Suppressor macrophage (primary cell): ENCODE results near the gene CPM.

ENCODE experiments used
- DNase-seq, 4 experiments: peaks; one replicate each; pipeline ENCODE4 v3.0.0-alpha.2; 2020 to 2022

The CPM gene

DNA sequence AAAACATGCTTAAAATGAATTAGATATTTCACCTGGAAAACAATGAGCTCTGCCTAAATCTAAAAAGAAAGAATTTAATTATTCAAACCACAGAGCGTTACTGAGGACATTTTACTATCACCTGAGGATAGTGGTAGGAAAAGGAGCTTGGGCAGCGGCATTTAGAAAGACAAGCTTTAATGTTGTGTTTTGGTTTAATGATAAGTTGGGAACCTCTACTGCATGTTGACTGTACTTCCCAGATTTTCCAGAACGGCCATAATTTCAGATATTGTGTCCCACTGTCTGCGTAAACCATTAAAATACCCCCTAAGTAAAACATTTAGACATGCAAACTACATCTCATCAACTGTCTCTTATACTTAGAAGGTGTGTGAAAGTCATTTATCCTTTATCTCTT is 55.4 kb downstream of the CPM start:
- DNase-seq: no peak

- no peak for DNase-seq
These were observed 56.5 kb downstream of the CPM start for GRCh38 chr12:68876461-68876860.

GRCh38 chr12:68873316-68873715 is 59.7 kb downstream of the CPM start:
- no peak for DNase-seq

GRCh38 chr12:68871921-68872320 is 61.0 kb downstream of the CPM start:
- DNase-seq: peak; percentile 23 to 50 (median 38)

GRCh38 chr12:68871396-68871795 is 61.6 kb downstream of the CPM start:
- no peak for DNase-seq

GRCh38 chr12:68870443-68870842 is 62.5 kb downstream of the CPM start:
- no peak for DNase-seq

- DNase-seq: no peak
These were observed 63.0 kb downstream of the CPM start for GRCh38 chr12:68870011-68870410.

DNA sequence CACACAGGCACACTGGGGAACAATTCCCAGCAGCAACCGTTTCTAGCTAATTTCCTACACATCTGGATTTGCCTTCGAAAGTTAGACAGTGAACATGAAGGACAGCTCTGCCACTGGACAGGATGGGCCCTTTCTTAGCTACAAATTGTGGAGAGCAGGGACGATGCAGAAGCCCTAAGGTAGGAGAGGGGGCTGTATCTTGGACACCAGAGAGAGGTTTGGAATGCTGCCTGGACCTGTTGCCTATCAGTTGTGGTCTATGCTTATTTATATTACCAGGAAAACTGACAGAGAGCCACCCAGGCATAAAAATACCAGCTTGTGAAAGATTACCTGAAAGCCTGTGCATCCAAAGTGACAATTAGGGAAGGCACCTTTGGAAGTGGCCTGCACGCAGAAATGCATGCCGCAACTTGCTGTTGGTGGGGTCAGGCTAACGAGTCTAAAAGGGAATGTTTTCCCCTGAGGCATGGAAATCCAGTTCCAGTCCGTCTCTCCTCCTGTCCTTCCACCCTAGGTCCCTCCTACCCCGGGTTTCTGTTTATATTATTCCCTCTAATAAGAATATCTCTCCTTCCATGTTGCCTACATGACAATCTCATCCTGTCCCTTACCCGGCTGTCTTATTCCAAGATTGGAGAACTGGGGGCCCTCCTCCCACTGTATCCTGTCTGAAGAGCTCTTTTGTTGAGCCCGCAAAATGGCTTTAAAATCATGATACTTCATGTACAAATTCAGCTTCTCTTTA is 64.8 kb downstream of the CPM start:
- no peak for DNase-seq

DNA sequence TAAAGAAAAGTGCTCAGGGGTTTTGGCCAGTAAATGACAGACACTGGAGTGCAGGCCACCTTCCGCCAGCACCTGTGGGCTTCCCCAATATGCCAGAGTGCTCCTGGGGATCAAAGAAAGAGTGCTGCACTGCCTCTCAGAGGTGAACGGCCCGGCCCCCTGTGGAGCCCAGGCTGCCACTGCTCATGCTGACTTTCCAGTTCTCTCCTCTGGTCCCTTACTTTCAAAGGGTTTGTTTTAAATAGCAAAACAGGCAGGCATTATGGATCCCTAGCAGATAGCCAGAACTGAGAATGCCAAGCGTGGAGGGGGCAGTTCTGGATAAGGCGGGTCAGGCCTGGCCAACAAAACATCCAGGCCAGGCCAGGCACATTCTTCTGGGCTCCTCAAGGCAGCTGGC is 65.4 kb downstream of the CPM start:
- no peak for DNase-seq

GRCh38 chr12:68866950-68867349 is 66.0 kb downstream of the CPM start:
- no peak for DNase-seq

DNA sequence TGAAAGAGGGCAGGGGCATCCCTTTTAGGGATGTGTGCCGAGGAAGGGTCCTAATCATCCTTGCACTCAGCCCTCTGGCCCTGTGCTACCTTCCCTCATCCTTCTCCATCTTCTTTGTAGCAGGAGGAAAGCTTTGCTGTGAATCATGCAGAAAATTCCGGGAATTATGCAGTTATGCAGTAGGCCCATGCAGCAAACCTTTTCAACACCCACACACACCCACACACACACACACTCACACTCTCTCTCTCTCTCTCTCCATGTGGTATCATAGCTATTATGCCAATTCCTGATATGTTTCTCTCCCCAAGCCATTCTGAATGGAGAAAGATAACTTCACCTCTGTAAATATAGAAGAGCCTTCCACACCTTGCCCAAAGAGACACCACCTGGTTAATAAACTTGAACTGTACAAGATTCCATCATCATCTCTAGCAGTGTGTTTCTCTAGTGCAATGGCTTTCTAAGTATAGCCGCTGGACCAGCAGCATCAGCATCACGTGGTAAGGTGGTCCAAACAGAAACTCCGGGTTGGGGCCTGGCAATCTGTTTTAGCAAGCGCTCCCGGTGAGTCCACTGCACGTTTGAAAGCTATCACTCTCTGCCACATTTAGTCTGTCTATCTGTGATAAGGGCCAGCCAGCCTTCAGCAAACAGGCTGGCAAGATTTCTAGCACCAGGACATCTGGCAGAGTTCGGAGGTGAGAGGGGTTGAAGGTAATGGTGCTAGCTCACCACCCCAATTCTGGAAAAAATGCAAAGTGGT is 67.4 kb downstream of the CPM start:
- no peak for DNase-seq

DNA sequence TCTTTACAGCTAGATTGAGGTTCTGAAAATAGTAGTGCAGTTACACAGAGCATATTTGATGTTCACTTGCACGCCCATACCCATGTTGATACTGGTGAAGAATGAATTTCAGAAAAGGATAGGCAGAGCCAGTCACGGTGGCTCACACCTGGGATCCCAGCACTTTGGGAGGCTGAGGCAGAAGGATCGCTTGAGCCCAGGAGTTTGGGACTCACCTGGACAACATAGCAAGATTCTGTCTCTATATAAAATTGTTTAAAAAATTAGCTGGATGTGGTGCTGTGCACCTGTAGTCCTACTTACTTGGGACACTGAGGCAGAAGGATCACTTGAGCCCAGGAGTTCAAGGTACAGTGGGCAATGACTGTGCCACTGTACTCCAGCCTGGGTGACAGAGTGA is 68.4 kb downstream of the CPM start:
- DNase-seq: no peak

- peak; percentile 46 to 78 (median 62) for DNase-seq
These were observed 69.0 kb downstream of the CPM start for GRCh38 chr12:68863886-68864454.

GRCh38 chr12:68863109-68863770 is 69.7 kb downstream of the CPM start:
- DNase-seq: no peak

DNA sequence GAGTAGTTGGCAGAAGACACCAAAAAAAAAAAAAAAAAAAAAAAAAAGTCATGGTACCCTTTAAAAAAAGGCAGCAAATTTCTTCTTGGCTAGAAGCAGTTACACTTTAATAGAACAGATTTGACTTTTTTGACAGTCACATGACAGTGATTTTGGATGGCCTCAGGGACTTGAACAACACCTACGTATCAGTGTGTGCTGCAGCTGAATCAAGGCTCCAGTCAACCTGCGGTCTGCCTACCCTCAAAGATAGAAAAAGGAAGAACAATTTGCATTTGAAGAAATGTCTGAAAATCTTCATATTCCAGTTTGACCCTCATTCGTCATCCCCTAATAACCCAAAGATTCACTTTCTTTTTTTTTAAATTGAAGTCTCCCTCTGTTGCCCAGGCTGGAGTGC is 71.1 kb downstream of the CPM start:
- no peak for DNase-seq

GRCh38 chr12:68856510-68856909 is 76.5 kb downstream of the CPM start:
- DNase-seq: no peak

- DNase-seq: no peak
These were observed 77.2 kb downstream of the CPM start for GRCh38 chr12:68855771-68856170.

DNA sequence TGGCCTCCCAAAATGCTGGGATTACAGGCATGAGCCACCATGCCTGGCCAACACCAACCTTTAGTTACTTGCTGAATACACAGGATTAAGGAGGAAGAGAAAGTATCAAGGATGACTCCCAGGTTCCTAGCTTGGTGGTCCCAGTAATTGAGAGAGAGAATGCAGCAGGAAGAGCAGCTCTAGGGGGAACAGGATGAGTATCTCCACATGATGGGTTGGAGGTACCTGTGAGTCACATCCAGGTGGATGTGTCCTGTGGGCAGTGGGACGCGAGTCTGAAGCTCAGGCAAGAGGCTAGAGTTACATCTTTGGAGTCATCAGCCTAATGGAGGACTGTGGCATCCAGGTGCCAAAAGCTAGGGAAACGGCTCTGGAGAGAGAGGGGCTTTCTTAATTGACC is 77.9 kb downstream of the CPM start:
- DNase-seq: no peak

- DNase-seq: no peak
These were observed 78.4 kb downstream of the CPM start for GRCh38 chr12:68854554-68854953.

GRCh38 chr12:68854078-68854468 is 78.9 kb downstream of the CPM start:
- no peak for DNase-seq

GRCh38 chr12:68853396-68854077 is 79.4 kb downstream of the CPM start:
- DNase-seq: no peak

DNA sequence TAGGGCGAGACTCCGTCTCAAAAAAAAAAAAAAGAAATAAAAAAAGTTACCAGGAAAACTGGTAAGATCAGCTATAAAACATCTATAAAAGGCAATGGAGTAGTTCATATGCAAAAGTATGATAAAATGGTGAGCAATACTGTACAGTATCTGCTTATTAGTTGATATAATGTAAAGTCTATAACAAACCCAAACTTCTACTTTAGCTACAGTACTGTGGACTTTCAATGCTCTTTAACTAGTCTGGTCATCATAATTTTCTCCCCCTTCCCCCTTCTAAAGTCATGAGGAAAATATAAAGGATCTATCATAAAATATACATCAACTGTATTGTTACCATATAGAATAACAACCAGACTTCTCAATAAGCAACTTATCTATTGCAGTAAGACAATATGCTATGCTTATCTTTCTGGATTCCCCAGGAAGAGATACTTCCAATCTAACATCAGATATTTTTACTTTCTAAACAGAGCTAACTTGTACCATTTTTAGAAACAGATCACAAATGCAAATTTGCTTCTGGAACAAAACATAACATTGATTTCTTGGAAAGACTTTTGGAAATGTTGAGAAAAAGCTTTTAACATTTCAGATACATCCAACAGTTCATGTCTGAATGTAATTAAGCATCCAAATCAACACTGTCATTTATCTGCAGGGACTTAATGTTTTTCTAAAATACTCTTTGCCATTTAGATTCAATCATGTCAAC is 81.2 kb downstream of the CPM start:
- DNase-seq: no peak
